ENCODE results near the gene TPSD1. TPM values are rescaled to one million over a fixed set of nuclear protein-coding genes. Genes with fewer than 3 reads are reported as not detected.

The TPSD1 gene
- total RNA-seq, 1 donor from 2014 or later = not detected

DNA sequence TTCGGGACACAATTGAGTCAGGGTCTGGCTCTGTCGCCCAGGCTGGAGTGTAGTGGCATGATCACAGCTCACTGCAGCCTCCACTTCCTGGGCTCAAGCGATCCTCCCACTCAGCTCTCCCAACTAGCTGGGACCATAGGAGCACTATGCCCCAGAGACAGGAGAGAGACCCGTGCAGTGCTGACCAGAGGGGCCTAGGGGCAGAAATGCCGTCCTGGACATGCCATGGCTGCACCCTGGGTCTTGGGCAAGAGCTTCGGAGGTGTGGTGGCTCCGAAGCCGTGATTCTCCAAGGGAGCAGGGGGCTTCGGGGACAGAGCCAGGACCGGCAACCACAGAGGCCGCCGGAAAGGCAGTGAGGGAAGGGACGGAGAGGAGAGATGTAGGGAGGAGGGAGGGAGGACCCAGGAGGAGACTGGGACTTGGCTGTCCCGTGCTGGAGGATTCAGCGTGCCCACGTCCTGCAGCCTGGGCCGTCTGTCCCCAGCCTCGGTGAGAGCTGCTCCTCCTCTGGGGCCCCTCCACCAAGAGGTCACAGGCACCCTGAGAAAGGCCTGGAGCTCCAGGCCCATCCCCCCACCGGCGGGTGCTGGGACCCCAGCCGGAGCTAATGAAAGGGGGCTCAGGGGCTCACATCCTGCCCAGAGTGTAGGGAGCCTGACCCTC, 21.9 kb downstream of the TPSD1 start:
- peaks cover 3% of the 10 kb centered on the region for H3K9me3 Mint-ChIP-seq (ENCODE audit: unreplicated experiment)
- no peak overlapping the region for H2AFZ ChIP-seq (ENCODE audit: low read depth, low read length)
- H3K4me2 ChIP-seq (ENCODE audit: low read length) = no peak overlapping the region
- no peak overlapping the region for H3K4me3 ChIP-seq (ENCODE audit: insufficient read depth, low read depth, low read length)
- H3K4me1 ChIP-seq (ENCODE audit: insufficient read depth, low read length) = no peaks in the 10 kb centered on the region
- no peaks in the 10 kb centered on the region for H3K36me3 ChIP-seq (ENCODE audit: insufficient read depth, low read length)
- no peak overlapping the region for H3K27ac ChIP-seq (ENCODE audit: low read depth, low read length)
- no peak for DNase-seq (ENCODE audit: low read depth)
- no peak overlapping the region for H3K4me3 Mint-ChIP-seq (ENCODE audit: unreplicated experiment)
- H3K9me3 ChIP-seq (ENCODE audit: insufficient read depth, low read depth, low read length) = no peaks in the 10 kb centered on the region
- no peak overlapping the region for H3K27ac Mint-ChIP-seq (ENCODE audit: unreplicated experiment)
- no peak for FAIRE-seq
- TF ChIP-seq, protein P1, sequence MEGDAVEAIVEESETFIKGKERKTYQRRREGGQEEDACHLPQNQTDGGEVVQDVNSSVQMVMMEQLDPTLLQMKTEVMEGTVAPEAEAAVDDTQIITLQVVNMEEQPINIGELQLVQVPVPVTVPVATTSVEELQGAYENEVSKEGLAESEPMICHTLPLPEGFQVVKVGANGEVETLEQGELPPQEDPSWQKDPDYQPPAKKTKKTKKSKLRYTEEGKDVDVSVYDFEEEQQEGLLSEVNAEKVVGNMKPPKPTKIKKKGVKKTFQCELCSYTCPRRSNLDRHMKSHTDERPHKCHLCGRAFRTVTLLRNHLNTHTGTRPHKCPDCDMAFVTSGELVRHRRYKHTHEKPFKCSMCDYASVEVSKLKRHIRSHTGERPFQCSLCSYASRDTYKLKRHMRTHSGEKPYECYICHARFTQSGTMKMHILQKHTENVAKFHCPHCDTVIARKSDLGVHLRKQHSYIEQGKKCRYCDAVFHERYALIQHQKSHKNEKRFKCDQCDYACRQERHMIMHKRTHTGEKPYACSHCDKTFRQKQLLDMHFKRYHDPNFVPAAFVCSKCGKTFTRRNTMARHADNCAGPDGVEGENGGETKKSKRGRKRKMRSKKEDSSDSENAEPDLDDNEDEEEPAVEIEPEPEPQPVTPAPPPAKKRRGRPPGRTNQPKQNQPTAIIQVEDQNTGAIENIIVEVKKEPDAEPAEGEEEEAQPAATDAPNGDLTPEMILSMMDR (IDR thresholded peaks at IDR 0.05; ENCODE audit: insufficient read depth, low read depth, low read length) = no peak
- no peak for TF ChIP-seq EZH2 (IDR thresholded peaks at IDR 0.05; ENCODE audit: insufficient read depth, low read length)
- peaks cover 3% of the 10 kb centered on the region for H3K36me3 Mint-ChIP-seq (ENCODE audit: low read depth, unreplicated experiment)
- H3K79me2 ChIP-seq (ENCODE audit: insufficient read depth, low read length) = no peaks in the 10 kb centered on the region
- H3K27me3 ChIP-seq (ENCODE audit: insufficient read depth, low read length) = peaks cover 9% of the 10 kb centered on the region
- no peak overlapping the region for H3K9ac ChIP-seq (ENCODE audit: low read length)
- no peaks in the 10 kb centered on the region for H4K20me1 ChIP-seq (ENCODE audit: insufficient read depth, low read length)
- H3K27me3 Mint-ChIP-seq (ENCODE audit: low read depth, unreplicated experiment) = peaks cover 36% of the 10 kb centered on the region
- no peaks in the 10 kb centered on the region for H3K4me1 Mint-ChIP-seq (ENCODE audit: low read depth, unreplicated experiment)

- Histone ChIP-seq H3K36me3 (ENCODE audit: insufficient read depth, low read length) (no peaks in the 10 kb centered on the region), H4K20me1 (ENCODE audit: insufficient read depth, low read length) (no peaks in the 10 kb centered on the region), H3K27me3 (ENCODE audit: insufficient read depth, low read length) (peaks cover 7% of the 10 kb centered on the region), H3K9me3 (ENCODE audit: insufficient read depth, low read depth, low read length) (no peaks in the 10 kb centered on the region), H3K27ac (ENCODE audit: low read depth, low read length) (no peak overlapping the region), H3K4me3 (ENCODE audit: insufficient read depth, low read depth, low read length) (no peak overlapping the region), H3K9ac (ENCODE audit: low read length) (no peak overlapping the region), H2AFZ (ENCODE audit: low read depth, low read length) (no peak overlapping the region), H3K79me2 (ENCODE audit: insufficient read depth, low read length) (no peaks in the 10 kb centered on the region), H3K4me1 (ENCODE audit: insufficient read depth, low read length) (no peaks in the 10 kb centered on the region), H3K4me2 (ENCODE audit: low read length) (no peak overlapping the region)
- Mint-ChIP-seq H3K36me3 (ENCODE audit: low read depth, unreplicated experiment) (peaks cover 3% of the 10 kb centered on the region), H3K4me1 (ENCODE audit: low read depth, unreplicated experiment) (no peaks in the 10 kb centered on the region), H3K4me3 (ENCODE audit: unreplicated experiment) (no peak overlapping the region), H3K9me3 (ENCODE audit: unreplicated experiment) (peaks cover 3% of the 10 kb centered on the region), H3K27me3 (ENCODE audit: low read depth, unreplicated experiment) (peaks cover 34% of the 10 kb centered on the region), H3K27ac (ENCODE audit: unreplicated experiment) (no peak overlapping the region)
- DNase-seq (ENCODE audit: low read depth) = no peak
- FAIRE-seq = no peak
- TF ChIP-seq EZH2 (IDR thresholded peaks at IDR 0.05; ENCODE audit: insufficient read depth, low read length) = no peak
- TF ChIP-seq, protein P1 (IDR thresholded peaks at IDR 0.05; ENCODE audit: insufficient read depth, low read depth, low read length) = no peak
Observed at GRCh38 chr16:1278477-1278876, 22.6 kb downstream of the TPSD1 start.

Measured in astrocyte (in vitro differentiated cells and primary cell).